CD14-positive monocyte (primary cell): ENCODE results near the gene GALC. TPM values are rescaled to one million over a fixed set of nuclear protein-coding genes. Genes with fewer than 3 reads are reported as not detected.

Experiments
- DNase-seq, 3 donors: peaks; one replicate each; pipeline ENCODE4 v3.0.0-alpha.2; 2011 to 2022
- H2AFZ ChIP-seq: 2 replicates; pipeline ENCODE4 v1.6.0; 2012; ENCODE audit warnings: mild to moderate bottlenecking, low read depth, low read length, inconsistent platforms; ENCODE audit not compliant: insufficient read depth, poor library complexity, severe bottlenecking
- H3K27ac ChIP-seq, 2 donors: 1 replicate in 1 of 2; 2 replicates in 1 of 2; pipeline ENCODE4 v1.5.1; 2012 to 2013; ENCODE audit warnings: low read length in 2 of 2, control low read depth in 1 of 2, inconsistent platforms in 1 of 2, low read depth in 1 of 2, mild to moderate bottlenecking in 1 of 2
- H3K27me3 ChIP-seq, 2 donors: one replicate each; pipeline versions ENCODE4 v1.6.0 to v1.6.1; 2011 to 2013; ENCODE audit warnings: low read length in 2 of 2; ENCODE audit not compliant: control insufficient read depth in 2 of 2, insufficient read depth in 2 of 2
- H3K36me3 ChIP-seq, 2 donors: replicated peaks in 1 of 2; 1 replicate in 1 of 2; 2 replicates in 1 of 2; pipeline versions ENCODE4 v1.5.1 to v1.6.1; 2012 to 2013; ENCODE audit warnings: low read length in 2 of 2, control low read depth in 1 of 2, inconsistent platforms in 1 of 2, mild to moderate bottlenecking in 1 of 2; ENCODE audit not compliant: insufficient read depth in 2 of 2, control insufficient read depth in 1 of 2
- H3K4me1 ChIP-seq, 2 donors: 1 replicate in 1 of 2; 2 replicates in 1 of 2; pipeline versions ENCODE4 v1.5.1 to v1.6.1; 2012 to 2013; ENCODE audit warnings: low read length in 2 of 2, control low read depth in 1 of 2, inconsistent platforms in 1 of 2, mild to moderate bottlenecking in 1 of 2, moderate library complexity in 1 of 2; ENCODE audit not compliant: insufficient read depth in 2 of 2, control insufficient read depth in 1 of 2
- H3K4me2 ChIP-seq: replicated peaks from 2 replicates; pipeline ENCODE3; 2012; ENCODE audit warnings: low read length, moderate library complexity, mild to moderate bottlenecking; ENCODE audit not compliant: poor library complexity, severe bottlenecking; ENCODE audit errors: extremely low read depth
- H3K4me3 ChIP-seq, 3 experiments: fragments of 200-600 bp in 1 of 3; sonication (generic) in 1 of 3; replicated peaks in 1 of 3; 1 replicate in 2 of 3; 2 replicates in 1 of 3; pipeline ENCODE4 v1.5.1; 2011 to 2013; ENCODE audit warnings: low read length in 3 of 3, mild to moderate bottlenecking in 3 of 3, control low read depth in 2 of 3, low read depth in 2 of 3, inconsistent platforms in 1 of 3, moderate library complexity in 1 of 3
- H3K79me2 ChIP-seq: 2 replicates; pipeline ENCODE4 v1.6.0; 2012; ENCODE audit warnings: mild to moderate bottlenecking, control low read depth, inconsistent platforms, low read length, moderate library complexity; ENCODE audit not compliant: insufficient read depth
- H3K9ac ChIP-seq: 2 replicates; pipeline ENCODE4 v1.6.0; 2017; ENCODE audit warnings: low read length, mild to moderate bottlenecking; ENCODE audit not compliant: insufficient read depth, poor library complexity, severe bottlenecking
- H3K9me3 ChIP-seq, 2 donors: replicated peaks in 1 of 2; 1 replicate in 1 of 2; 2 replicates in 1 of 2; pipeline versions ENCODE4 v1.5.1 to v1.6.1; 2012 to 2013; ENCODE audit warnings: low read length in 2 of 2, control low read depth in 1 of 2; ENCODE audit not compliant: control insufficient read depth in 1 of 2, insufficient read depth in 1 of 2
- H4K20me1 ChIP-seq: 2 replicates; pipeline ENCODE4 v1.6.0; 2012; ENCODE audit warnings: mild to moderate bottlenecking, low read length, control low read depth, moderate library complexity; ENCODE audit not compliant: insufficient read depth
- H3K27ac Mint-ChIP-seq, 7 donors: one replicate each; pipeline ENCODE4 v1.8.0; 2020; ENCODE audit warnings: mild to moderate bottlenecking in 7 of 7, mixed read lengths in 7 of 7, moderate library complexity in 6 of 7, inconsistent platforms in 2 of 7
- H3K27me3 Mint-ChIP-seq, 3 donors: one replicate each; pipeline ENCODE4 v1.8.0; 2021 to 2022; ENCODE audit warnings: low read depth in 3 of 3, mild to moderate bottlenecking in 3 of 3, mixed read lengths in 3 of 3, moderate library complexity in 3 of 3, inconsistent platforms in 1 of 3
- H3K36me3 Mint-ChIP-seq, 2 donors: one replicate each; pipeline ENCODE4 v1.8.0; 2020; ENCODE audit warnings: mixed read lengths in 2 of 2, inconsistent platforms in 1 of 2, mild to moderate bottlenecking in 1 of 2
- H3K4me1 Mint-ChIP-seq: one replicate; pipeline ENCODE4 v1.8.0; 2020; ENCODE audit warnings: mild to moderate bottlenecking, mixed read lengths
- H3K4me3 Mint-ChIP-seq, 2 donors: one replicate each; pipeline ENCODE4 v1.8.0; 2020; ENCODE audit warnings: mild to moderate bottlenecking in 2 of 2, mixed read lengths in 2 of 2, moderate library complexity in 1 of 2
- H3K9me3 Mint-ChIP-seq, 7 donors: one replicate each; pipeline ENCODE4 v1.8.0; 2020 to 2022; ENCODE audit warnings: mixed read lengths in 7 of 7, mild to moderate bottlenecking in 6 of 7, moderate library complexity in 6 of 7, inconsistent platforms in 2 of 7
- WGBS: methylation state at CpG from one replicate; pipeline ENCODE4 v1.1.5; 2013; ENCODE audit warnings: missing lambda C conversion rate; ENCODE audit not compliant: insufficient coverage; 5-methylcytosine and 5-hydroxymethylcytosine counted together
- intact Hi-C, 2 donors: fragments of 100-400 bp; cut with micrococcal nuclease; formaldehyde crosslinking; loops; one replicate each; pipeline versions ENCODE4 v1.15.0 to v1.15.1; 2023
- polyA plus RNA-seq, 3 donors: library from polyadenylated mRNA; depleted of rRNA in 1 of 3; unstranded in 2 of 3; stranded (reverse) in 1 of 3; fragments of 300-500 nt in 2 of 3; fragments of >200 nt in 1 of 3; fragmentation: Illumina TruSeq in 2 of 3; gene quantifications; 1 replicate in 2 of 3; 2 replicates in 1 of 3; pipeline ENCODE4 v1.2.3, GENCODE V29; 2012 to 2021
- small RNA-seq: library from RNA; depleted of rRNA; stranded (forward); fragments of <200 nt; gene quantifications from one replicate; pipeline ENCODE3, GENCODE V24; 2012; ENCODE audit warnings: low read depth; ENCODE audit not compliant: insufficient read length
- TF ChIP-seq, protein P1 (sequence below): fragments of 200-600 bp; IDR thresholded peaks from one replicate; pipeline ENCODE4 v1.8.0; 2022; ENCODE audit warnings: antibody characterized with exemption, mild to moderate bottlenecking

GALC gene
- polyA plus RNA-seq, 3 donors = 28.6 to 40.6 (median 33.8) TPM

DNA sequence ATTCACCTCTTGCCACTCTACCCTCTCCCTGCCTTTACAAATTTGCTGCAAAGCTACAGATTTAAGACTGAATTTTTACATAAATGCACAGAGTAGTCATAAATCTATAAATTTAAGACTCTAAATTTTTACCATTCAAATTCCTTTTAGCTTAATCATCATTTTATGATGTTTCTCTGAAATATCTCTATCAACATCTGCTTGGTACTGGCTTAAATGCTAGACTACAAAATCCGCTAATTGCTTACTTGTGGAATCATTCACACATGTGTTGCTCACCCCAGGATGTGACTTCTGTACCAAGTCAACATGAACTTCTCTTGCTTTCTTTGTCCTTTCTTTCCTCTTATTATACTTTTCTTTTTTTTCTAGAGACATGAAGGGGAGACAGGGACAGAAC is 109.2 kb downstream of the GALC start:
- no peak overlapping the region for H3K27ac ChIP-seq
- no peaks in the 10 kb centered on the region for H3K27me3 ChIP-seq
- H3K9me3 Mint-ChIP-seq = peaks cover 0 to 7% (median 0%) of the 10 kb centered on the region in 7 donors
- H3K9me3 ChIP-seq = no peaks in the 10 kb centered on the region
- H3K4me1 Mint-ChIP-seq = no peaks in the 10 kb centered on the region
- WGBS = no CpG with 5 or more reads among the region's 1 CpG
- no peak overlapping the region for H2AFZ ChIP-seq
- TF ChIP-seq, protein P1, sequence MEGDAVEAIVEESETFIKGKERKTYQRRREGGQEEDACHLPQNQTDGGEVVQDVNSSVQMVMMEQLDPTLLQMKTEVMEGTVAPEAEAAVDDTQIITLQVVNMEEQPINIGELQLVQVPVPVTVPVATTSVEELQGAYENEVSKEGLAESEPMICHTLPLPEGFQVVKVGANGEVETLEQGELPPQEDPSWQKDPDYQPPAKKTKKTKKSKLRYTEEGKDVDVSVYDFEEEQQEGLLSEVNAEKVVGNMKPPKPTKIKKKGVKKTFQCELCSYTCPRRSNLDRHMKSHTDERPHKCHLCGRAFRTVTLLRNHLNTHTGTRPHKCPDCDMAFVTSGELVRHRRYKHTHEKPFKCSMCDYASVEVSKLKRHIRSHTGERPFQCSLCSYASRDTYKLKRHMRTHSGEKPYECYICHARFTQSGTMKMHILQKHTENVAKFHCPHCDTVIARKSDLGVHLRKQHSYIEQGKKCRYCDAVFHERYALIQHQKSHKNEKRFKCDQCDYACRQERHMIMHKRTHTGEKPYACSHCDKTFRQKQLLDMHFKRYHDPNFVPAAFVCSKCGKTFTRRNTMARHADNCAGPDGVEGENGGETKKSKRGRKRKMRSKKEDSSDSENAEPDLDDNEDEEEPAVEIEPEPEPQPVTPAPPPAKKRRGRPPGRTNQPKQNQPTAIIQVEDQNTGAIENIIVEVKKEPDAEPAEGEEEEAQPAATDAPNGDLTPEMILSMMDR = no peak
- no peak overlapping the region for H3K9ac ChIP-seq
- no peaks in the 10 kb centered on the region for H3K36me3 Mint-ChIP-seq
- peaks cover 0 to 3% (median 2%) of the 10 kb centered on the region in 3 donors for H3K27me3 Mint-ChIP-seq
- H3K4me3 Mint-ChIP-seq = no peak overlapping the region
- H3K4me3 ChIP-seq = no peak overlapping the region
- no peaks in the 10 kb centered on the region for H4K20me1 ChIP-seq
- no peak overlapping the region for H3K4me2 ChIP-seq
- no peak for DNase-seq
- H3K27ac Mint-ChIP-seq = no peak overlapping the region
- intact Hi-C loops = no loop called here
- H3K4me1 ChIP-seq = no peaks in the 10 kb centered on the region
- no peaks in the 10 kb centered on the region for H3K36me3 ChIP-seq
- H3K79me2 ChIP-seq = no peaks in the 10 kb centered on the region

Small RNA genes lying within 50 kb of the gene (small RNA-seq; reads per million reads assigned to genes)
- not detected for gene RNU6-835P

Other genes starting within 250 kb of the GALC start
- gene GPR65, start 12.0 kb upstream of the GALC start, polyA plus RNA-seq = 10 to 100 TPM; 15.5 to 33.3 (median 20.6) TPM